Smooth muscle cell (in vitro differentiated cells): ENCODE measurements around the gene MYO1A. TPM values are rescaled to one million over a fixed set of nuclear protein-coding genes. Genes with fewer than 3 reads are reported as not detected.
"Not testable (repeated sequence)": the region's sequence is repeated elsewhere in the genome, so short reads cannot be mapped to it uniquely, and the experiment has no call there.

Source experiments
- DNase-seq: peaks from one replicate; lab custom pipeline; 2025; ENCODE audit not compliant: unreplicated experiment; lab: John Stamatoyannopoulos, UW
- H2AFZ ChIP-seq: fragments of 200-600 bp; sonication (generic); 2 replicates; pipeline ENCODE4 v1.6.0; 2016; ENCODE audit warnings: antibody characterized with exemption, low read depth, mild to moderate bottlenecking
- H3F3A ChIP-seq: fragments of 200-600 bp; sonication (generic); 2 replicates; pipeline ENCODE4 v1.6.0; 2017; ENCODE audit warnings: antibody characterized with exemption, low read depth
- H3K27ac ChIP-seq: fragments of 200-600 bp; sonication (generic); 2 replicates; pipeline ENCODE4 v1.5.1; 2016; ENCODE audit warnings: low read depth, mild to moderate bottlenecking
- H3K27me3 ChIP-seq: fragments of 200-600 bp; sonication (generic); 2 replicates; pipeline ENCODE4 v1.6.1; 2016; ENCODE audit warnings: low read depth, mild to moderate bottlenecking
- H3K36me3 ChIP-seq: fragments of 200-600 bp; sonication (generic); 2 replicates; pipeline ENCODE4 v1.5.1; 2016; ENCODE audit warnings: low read depth
- H3K4me1 ChIP-seq: fragments of 200-600 bp; sonication (generic); 2 replicates; pipeline ENCODE4 v1.5.1; 2016; ENCODE audit warnings: low read depth
- H3K4me2 ChIP-seq: fragments of 200-600 bp; sonication (generic); 2 replicates; pipeline ENCODE4 v1.6.0; 2016; ENCODE audit warnings: mild to moderate bottlenecking
- H3K4me3 ChIP-seq: fragments of 200-600 bp; sonication (generic); 2 replicates; pipeline ENCODE4 v1.5.1; 2016; ENCODE audit warnings: mild to moderate bottlenecking
- H3K79me2 ChIP-seq: fragments of 200-600 bp; sonication (generic); 2 replicates; pipeline ENCODE4 v1.6.0; 2016; ENCODE audit warnings: low read depth, mild to moderate bottlenecking
- H3K9ac ChIP-seq: fragments of 200-600 bp; sonication (generic); 2 replicates; pipeline ENCODE4 v1.6.0; 2016; ENCODE audit warnings: low read depth
- H3K9me3 ChIP-seq: fragments of 200-600 bp; sonication (generic); replicated peaks from 2 replicates; pipeline ENCODE4 v1.5.1; 2016; ENCODE audit warnings: low read depth
- H4K20me1 ChIP-seq: fragments of 200-600 bp; sonication (generic); 2 replicates; pipeline ENCODE4 v1.6.0; 2016; ENCODE audit warnings: low read depth
- WGBS: methylation state at CpG from one replicate; pipeline ENCODE4 v1.1.7; 2016; ENCODE audit warnings: low lambda C conversion rate; 5-methylcytosine and 5-hydroxymethylcytosine counted together
- polyA plus RNA-seq: library from polyadenylated mRNA; unstranded; fragments of >200 nt; fragmentation: Nextera tagmentation; extraction: Ambion mirVana; gene quantifications from 2 replicates; pipeline ENCODE4 v1.2.1, GENCODE V29; 2016
- total RNA-seq: library from RNA; depleted of rRNA; stranded (reverse); fragments of >200 nt; gene quantifications from 2 replicates; pipeline ENCODE4 v1.2.3, GENCODE V29; 2014
- TF ChIP-seq, protein P1 (sequence below): fragments of 200-600 bp; sonication (generic); IDR thresholded peaks from 2 replicates; pipeline ENCODE4 v1.5.1; 2017; ENCODE audit warnings: borderline replicate concordance, mild to moderate bottlenecking, antibody characterized with exemption; ENCODE audit not compliant: insufficient read depth, poor library complexity, severe bottlenecking

The MYO1A gene
- total and polyA plus RNA-seq, 2 experiments from 2014 or later: not detected

DNA sequence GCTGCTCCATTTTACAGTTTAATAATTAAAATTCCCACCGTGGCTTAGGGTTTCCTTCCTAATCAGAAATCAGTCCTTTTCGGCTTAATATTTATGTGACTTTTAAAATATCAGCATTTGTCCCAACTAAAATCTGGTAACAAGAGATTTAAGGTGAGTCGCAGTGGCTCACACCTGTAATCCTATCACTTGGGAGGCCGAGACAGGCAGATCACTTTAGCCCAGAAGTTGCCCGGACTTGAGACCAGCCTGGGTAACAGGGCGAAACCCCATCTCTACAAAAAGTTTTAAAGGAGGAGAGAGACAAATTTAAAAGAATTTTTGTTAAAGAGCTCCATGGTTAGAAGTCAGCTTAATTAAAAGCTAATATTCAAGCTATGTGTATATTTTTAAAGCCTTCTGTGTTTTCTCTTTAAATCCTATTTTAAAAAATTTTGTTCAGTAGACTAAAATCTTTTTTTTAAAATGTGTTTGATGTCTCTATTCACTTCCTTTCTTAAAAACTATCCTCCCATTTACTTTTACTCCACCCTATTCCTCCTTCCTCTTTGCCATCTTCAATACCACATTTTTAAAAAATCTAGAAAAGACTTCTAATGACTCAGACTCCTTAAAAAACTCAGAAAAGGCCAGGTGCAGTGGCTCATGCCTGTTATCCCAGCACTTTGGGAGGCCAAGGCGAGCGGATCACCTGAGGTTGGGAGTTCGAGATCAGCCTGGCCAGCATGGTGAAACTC, 29.8 kb downstream of the MYO1A start:
- no peak overlapping the region for H3K4me2 ChIP-seq
- no peak overlapping the region for H3K9ac ChIP-seq
- no peak overlapping the region for H3K4me3 ChIP-seq
- H3K9me3 ChIP-seq: no peaks in the 10 kb centered on the region
- no peak overlapping the region for H3K27ac ChIP-seq
- no peak overlapping the region for H2AFZ ChIP-seq
- H3K79me2 ChIP-seq: no peaks in the 10 kb centered on the region
- DNase-seq: no peak
- H3K4me1 ChIP-seq: peaks cover 5% of the 10 kb centered on the region
- no peaks in the 10 kb centered on the region for H3F3A ChIP-seq
- no peaks in the 10 kb centered on the region for H4K20me1 ChIP-seq
- 90% methylated on average over 9 of the region's 9 CpGs for WGBS
- H3K27me3 ChIP-seq: no peaks in the 10 kb centered on the region
- TF ChIP-seq, protein P1, sequence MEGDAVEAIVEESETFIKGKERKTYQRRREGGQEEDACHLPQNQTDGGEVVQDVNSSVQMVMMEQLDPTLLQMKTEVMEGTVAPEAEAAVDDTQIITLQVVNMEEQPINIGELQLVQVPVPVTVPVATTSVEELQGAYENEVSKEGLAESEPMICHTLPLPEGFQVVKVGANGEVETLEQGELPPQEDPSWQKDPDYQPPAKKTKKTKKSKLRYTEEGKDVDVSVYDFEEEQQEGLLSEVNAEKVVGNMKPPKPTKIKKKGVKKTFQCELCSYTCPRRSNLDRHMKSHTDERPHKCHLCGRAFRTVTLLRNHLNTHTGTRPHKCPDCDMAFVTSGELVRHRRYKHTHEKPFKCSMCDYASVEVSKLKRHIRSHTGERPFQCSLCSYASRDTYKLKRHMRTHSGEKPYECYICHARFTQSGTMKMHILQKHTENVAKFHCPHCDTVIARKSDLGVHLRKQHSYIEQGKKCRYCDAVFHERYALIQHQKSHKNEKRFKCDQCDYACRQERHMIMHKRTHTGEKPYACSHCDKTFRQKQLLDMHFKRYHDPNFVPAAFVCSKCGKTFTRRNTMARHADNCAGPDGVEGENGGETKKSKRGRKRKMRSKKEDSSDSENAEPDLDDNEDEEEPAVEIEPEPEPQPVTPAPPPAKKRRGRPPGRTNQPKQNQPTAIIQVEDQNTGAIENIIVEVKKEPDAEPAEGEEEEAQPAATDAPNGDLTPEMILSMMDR: no peak
- H3K36me3 ChIP-seq: no peaks in the 10 kb centered on the region

DNA sequence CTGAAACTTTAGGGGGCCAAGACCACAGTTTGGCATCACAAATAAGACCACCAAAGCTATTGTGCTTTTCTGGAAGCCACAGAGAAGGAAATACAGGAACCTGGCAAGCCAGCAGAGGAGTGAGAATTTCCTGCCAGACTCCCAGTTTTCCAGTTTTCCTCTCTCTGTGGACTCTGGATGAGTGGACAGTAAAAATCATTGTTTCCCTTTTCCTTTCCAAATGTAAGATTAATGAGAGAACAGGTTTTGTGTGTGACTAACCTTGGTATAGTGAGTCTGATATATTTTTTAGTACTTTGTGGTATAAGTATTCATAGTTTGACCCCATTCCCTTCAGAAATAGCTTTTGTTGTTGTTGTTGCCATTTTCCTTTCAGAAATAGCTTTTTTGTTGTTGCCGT, 31.0 kb downstream of the MYO1A start:
- TF ChIP-seq, protein P1: no peak
- H3K9me3 ChIP-seq: no peaks in the 10 kb centered on the region
- peaks cover 5% of the 10 kb centered on the region for H3K4me1 ChIP-seq
- peak overlapping the region; percentile 13 for H3K27ac ChIP-seq
- H3F3A ChIP-seq: no peaks in the 10 kb centered on the region
- no peaks in the 10 kb centered on the region for H3K79me2 ChIP-seq
- no peak overlapping the region for H3K4me2 ChIP-seq
- H3K9ac ChIP-seq: no peak overlapping the region
- H3K4me3 ChIP-seq: no peak overlapping the region
- H3K36me3 ChIP-seq: no peaks in the 10 kb centered on the region
- WGBS: 77% methylated on average over 1 of the region's 1 CpG
- no peaks in the 10 kb centered on the region for H3K27me3 ChIP-seq
- H2AFZ ChIP-seq: peak overlapping the region; percentile 39
- no peaks in the 10 kb centered on the region for H4K20me1 ChIP-seq
- no peak for DNase-seq

DNA sequence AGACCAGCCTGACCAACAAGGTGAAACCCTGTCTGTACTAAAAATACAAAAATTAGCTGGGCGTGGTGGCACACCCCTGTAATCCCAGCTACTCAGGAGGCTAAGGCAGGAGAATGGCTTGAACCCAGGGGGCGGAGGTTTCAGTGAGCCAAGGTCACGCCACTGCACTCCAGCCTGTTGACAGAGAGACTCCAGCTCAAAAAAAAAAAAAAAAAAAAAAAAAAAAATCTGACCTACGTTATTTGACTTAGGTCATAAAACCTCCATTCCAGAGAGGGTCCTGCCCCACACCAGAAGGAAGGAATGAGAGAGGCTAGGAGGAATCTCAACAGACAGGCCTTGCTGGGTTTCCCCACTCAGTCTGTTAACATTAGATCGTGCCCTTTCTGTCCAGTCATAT, 31.6 kb downstream of the MYO1A start:
- H3K27ac ChIP-seq: peak overlapping the region; percentile 13
- not testable (repeated sequence) for H3K4me3 ChIP-seq, H3F3A ChIP-seq, H4K20me1 ChIP-seq, H3K9me3 ChIP-seq, H3K36me3 ChIP-seq, H3K27me3 ChIP-seq, H3K4me2 ChIP-seq, H3K79me2 ChIP-seq, H3K9ac ChIP-seq, DNase-seq, H3K4me1 ChIP-seq
- H2AFZ ChIP-seq: peak overlapping the region; percentile 39
- 73% methylated on average over 5 of the region's 5 CpGs for WGBS

DNA sequence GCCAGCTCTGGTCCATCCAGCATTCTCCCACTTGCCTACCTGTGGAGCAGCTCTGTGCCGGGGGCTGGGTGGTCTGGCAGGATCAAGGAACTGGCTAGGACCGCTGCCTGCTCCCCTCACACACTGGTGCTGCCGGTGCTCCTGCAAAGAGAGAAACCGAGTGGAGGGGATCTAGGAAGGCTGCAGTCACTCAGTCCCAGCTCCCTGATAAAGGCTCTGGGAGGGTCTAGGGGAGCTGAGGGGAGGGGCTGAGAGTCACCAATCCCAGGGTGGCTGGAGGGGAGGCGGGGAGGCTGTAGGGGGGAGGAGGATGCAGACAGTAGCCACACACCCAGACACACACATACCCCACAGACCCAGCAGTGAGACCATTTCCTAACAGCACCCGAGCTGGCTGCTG, 33.6 kb downstream of the MYO1A start, which contains the start of gene TAC3:
TAC3 (minus strand) TSS at position 182 of the 400 bp plus-strand sequence. CDS start 732 bp downstream, outside the sequence.
- no peak for DNase-seq
- Histone ChIP-seq H3K4me3 (no peak within 1 kb of the TSS), H3K9ac (no peak within 1 kb of the TSS), H3K9me3 (no peaks in the 10 kb centered on the region), H3K27me3 (no peaks in the 10 kb centered on the region), H3K27ac (no peak within 1 kb of the TSS), H3K36me3 (no peaks in the 10 kb centered on the region), H2AFZ (no peak within 1 kb of the TSS), H3F3A (no peaks in the 10 kb centered on the region), H3K4me1 (peaks cover 5% of the 10 kb centered on the region), H3K79me2 (no peaks in the 10 kb centered on the region), H3K4me2 (no peak within 1 kb of the TSS), H4K20me1 (no peaks in the 10 kb centered on the region)
- TF ChIP-seq, protein P1: no peak
- WGBS: 42% methylated on average over 6 of the region's 6 CpGs
